ENCODE measurements around the gene COMMD9.

DNA sequence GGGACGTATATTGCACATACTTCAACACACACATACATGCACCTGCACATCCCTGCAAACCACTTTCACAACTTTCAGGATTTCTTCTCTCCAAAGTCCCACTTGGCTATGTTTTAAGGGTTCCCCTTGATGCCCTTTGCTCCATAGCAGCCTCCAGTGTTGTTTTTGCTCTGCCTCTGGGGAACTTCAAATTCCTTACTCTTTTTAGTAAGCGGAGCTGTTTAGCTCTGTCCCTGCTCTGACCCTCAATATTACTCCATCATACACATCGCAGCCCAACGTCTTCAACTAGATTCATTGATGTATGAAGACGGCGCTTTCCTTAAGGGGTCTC is 25.2 kb upstream of the COMMD9 start:
- TF ChIP-seq, protein P1, sequence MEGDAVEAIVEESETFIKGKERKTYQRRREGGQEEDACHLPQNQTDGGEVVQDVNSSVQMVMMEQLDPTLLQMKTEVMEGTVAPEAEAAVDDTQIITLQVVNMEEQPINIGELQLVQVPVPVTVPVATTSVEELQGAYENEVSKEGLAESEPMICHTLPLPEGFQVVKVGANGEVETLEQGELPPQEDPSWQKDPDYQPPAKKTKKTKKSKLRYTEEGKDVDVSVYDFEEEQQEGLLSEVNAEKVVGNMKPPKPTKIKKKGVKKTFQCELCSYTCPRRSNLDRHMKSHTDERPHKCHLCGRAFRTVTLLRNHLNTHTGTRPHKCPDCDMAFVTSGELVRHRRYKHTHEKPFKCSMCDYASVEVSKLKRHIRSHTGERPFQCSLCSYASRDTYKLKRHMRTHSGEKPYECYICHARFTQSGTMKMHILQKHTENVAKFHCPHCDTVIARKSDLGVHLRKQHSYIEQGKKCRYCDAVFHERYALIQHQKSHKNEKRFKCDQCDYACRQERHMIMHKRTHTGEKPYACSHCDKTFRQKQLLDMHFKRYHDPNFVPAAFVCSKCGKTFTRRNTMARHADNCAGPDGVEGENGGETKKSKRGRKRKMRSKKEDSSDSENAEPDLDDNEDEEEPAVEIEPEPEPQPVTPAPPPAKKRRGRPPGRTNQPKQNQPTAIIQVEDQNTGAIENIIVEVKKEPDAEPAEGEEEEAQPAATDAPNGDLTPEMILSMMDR (IDR thresholded peaks at IDR 0.05; ENCODE audit: low read length) = no peak
- TF ChIP-seq EZH2 (IDR thresholded peaks at IDR 0.05; ENCODE audit: borderline replicate concordance, low read length) = no peak

All from OCI-LY1 (cell line).